ENCODE measurements around the gene USP48.
"Not testable (repeated sequence)": the region's sequence is repeated elsewhere in the genome, so short reads cannot be mapped to it uniquely, and the experiment has no call there.

Gene USP48

GRCh38 chr1:21633992-21634805 lies 148.8 kb downstream of the USP48 start:
- no peak for DNase-seq

GRCh38 chr1:21633141-21633755 lies 149.7 kb downstream of the USP48 start:
- no peak for DNase-seq

- no peak for DNase-seq
Observed at GRCh38 chr1:21631944-21632887, 150.7 kb downstream of the USP48 start.

GRCh38 chr1:21631590-21631943 lies 151.4 kb downstream of the USP48 start:
- DNase-seq: not testable (repeated sequence)

GRCh38 chr1:21630571-21631343 lies 152.2 kb downstream of the USP48 start:
- DNase-seq: no peak

GRCh38 chr1:21629971-21630370 lies 153.0 kb downstream of the USP48 start:
- DNase-seq: no peak

GRCh38 chr1:21628798-21629393 lies 154.1 kb downstream of the USP48 start:
- peak in 2 of 3 donors; percentile 13 to 21 for DNase-seq
